ENCODE data around the gene PPFIA3.
A peak's percentile ranks its signal among the peaks of the same experiment; 100 is the strongest.

PPFIA3 gene

DNA sequence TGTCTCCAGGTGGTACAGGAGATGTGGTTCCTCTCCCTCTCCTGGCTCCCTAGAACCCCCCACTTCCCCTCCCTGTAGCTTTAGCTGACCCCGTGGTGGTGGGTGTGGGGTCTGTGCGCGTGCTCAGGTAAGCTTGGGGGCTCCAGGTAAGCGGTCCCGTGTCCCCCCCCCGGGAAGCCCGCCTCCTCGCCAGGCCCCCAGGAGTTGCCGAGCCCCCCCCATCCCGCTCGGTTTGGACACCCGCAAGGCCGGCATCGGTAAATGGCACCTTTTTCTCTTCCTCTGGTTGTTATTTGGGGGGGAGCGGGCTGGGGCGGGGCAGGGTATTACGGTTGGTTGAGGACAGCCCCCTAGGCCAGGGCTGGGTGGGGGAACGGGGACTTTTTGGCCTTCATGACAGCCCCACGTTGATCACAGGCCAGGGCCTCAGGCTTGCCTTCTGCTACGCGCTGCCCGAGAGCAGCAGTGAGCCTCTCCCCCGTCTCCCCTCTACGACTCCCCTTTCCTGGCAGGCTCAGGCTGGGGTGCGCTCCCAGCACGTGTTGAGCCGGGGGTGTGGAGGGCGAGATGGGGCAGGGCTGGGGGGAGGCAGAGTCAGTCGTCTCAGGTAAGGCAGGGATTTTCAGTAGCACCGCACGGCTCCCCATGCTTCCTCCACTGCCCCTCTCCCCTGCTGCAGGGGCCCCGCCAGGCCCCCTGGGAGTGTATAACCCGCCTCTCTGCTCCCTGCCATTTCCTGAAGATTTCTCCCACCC lies 15.8 kb upstream of the PPFIA3 start:
- in situ Hi-C loops (cut with MboI; ENCODE audit: low pct_unique_long_range_greater_than_20kb, low sequenced_read_pairs, unreplicated experiment): no loop called here
- TF ChIP-seq CTCF (IDR thresholded peaks at IDR 0.05; ENCODE audit: extremely low read depth, insufficient read depth, missing control alignments): no peak
- DNase-seq (ENCODE audit: low spot score): no peak

- in situ Hi-C loops (cut with MboI; ENCODE audit: low pct_unique_long_range_greater_than_20kb, low sequenced_read_pairs, unreplicated experiment): no loop called here
These were observed 15.0 kb upstream of the PPFIA3 start for GRCh38 chr19:49104229-49104864.

DNA sequence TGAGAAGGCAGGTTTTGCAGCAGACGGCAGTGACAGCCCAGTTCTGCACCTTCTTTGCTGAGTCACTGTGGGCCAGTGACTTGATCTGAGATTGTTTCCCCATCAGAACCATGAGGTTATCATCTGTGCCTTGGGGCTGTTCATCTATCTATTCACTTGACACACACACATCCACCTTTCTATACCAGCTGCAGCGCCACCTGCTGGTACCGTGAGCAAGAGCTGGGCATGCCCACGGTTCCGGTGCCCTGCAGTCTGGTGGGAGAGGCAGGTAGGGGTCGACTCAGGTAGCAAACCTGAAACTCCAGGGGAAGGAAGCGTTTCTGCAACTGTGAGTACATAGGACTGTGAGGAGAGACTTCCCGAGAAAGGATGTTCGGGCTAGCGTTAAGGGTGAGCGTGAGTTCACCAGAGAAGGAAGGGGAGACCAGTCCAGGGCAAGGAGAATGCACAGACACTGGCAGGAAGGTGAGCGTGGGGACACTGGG lies 12.7 kb upstream of the PPFIA3 start:
- no peak for DNase-seq (ENCODE audit: low spot score)
- TF ChIP-seq CTCF (IDR thresholded peaks at IDR 0.05; ENCODE audit: extremely low read depth, insufficient read depth, missing control alignments): peak; percentile 88
- in situ Hi-C loops (cut with MboI; ENCODE audit: low pct_unique_long_range_greater_than_20kb, low sequenced_read_pairs, unreplicated experiment): no loop called here

More at GRCh38 chr19:49104229-49104864, 15.0 kb upstream of the PPFIA3 start:
- no peak for TF ChIP-seq CTCF (IDR thresholded peaks at IDR 0.05; ENCODE audit: extremely low read depth, insufficient read depth, missing control alignments)
- no peak for DNase-seq (ENCODE audit: low spot score)

DNA sequence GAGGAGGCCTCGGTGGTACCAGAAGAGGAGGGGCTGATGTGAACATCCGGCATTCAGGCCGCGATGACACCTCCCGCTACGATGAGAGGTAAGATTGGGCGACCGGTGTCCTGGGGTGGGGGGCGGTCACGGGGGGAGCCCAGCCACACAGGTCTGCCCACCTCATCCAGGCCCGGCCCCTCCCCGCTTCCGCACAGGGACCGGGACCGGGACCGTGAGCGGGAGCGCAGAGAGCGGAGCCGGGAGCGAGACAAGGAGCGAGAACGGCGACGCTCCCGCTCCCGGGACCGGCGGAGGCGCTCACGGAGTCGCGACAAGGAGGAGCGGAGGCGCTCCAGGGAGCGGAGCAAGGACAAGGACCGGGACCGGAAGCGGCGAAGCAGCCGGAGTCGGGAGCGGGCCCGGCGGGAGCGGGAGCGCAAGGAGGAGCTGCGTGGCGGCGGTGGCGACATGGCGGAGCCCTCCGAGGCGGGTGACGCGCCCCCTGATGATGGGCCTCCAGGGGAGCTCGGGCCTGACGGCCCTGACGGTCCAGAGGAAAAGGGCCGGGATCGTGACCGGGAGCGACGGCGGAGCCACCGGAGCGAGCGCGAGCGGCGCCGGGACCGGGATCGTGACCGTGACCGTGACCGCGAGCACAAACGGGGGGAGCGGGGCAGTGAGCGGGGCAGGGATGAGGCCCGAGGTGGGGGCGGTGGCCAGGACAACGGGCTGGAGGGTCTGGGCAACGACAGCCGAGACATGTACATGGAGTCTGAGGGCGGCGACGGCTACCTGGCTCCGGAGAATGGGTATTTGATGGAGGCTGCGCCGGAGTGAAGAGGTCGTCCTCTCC lies 11.5 kb upstream of the PPFIA3 start:
- TF ChIP-seq CTCF (IDR thresholded peaks at IDR 0.05; ENCODE audit: extremely low read depth, insufficient read depth, missing control alignments): no peak
- no peak for DNase-seq (ENCODE audit: low spot score)
- in situ Hi-C loops (cut with MboI; ENCODE audit: low pct_unique_long_range_greater_than_20kb, low sequenced_read_pairs, unreplicated experiment): no loop called here

DNA sequence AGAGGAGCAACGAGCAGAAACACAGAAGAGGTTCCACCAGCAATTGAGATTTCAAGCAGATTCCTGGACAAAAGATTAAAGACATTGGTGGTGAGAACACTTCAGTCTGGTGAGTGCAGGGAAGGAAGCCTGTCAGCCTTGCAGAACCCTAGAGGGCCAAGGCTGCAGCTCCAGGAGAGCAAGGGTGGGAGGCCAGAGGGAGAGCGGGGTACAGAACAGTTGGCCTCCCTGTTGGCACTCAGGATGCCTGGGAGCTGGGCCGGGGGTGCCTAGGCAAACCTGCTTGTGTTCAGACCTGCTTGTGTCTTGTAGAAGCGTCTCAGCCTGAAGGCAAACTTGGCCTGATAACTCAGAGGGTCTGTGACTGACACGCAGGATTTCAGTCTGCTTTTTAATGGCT lies 10.3 kb upstream of the PPFIA3 start:
- DNase-seq (ENCODE audit: low spot score): no peak
- TF ChIP-seq CTCF (IDR thresholded peaks at IDR 0.05; ENCODE audit: extremely low read depth, insufficient read depth, missing control alignments): no peak
- in situ Hi-C loops (cut with MboI; ENCODE audit: low pct_unique_long_range_greater_than_20kb, low sequenced_read_pairs, unreplicated experiment): no loop called here

GRCh38 chr19:49109569-49110233 lies 9.6 kb upstream of the PPFIA3 start:
- DNase-seq (ENCODE audit: low spot score): no peak
- TF ChIP-seq CTCF (IDR thresholded peaks at IDR 0.05; ENCODE audit: extremely low read depth, insufficient read depth, missing control alignments): no peak
- in situ Hi-C loops (cut with MboI; ENCODE audit: low pct_unique_long_range_greater_than_20kb, low sequenced_read_pairs, unreplicated experiment): no loop called here

Measured in GM13977 (cell line).